CD14-positive monocyte (primary cell): ENCODE results near the gene TEKTIP1. TPM values are rescaled to one million over a fixed set of nuclear protein-coding genes. Genes with fewer than 3 reads are reported as not detected.

Source experiments
- DNase-seq, 3 donors: peaks; one replicate each; pipeline ENCODE4 v3.0.0-alpha.2; 2011 to 2022
- H2AFZ ChIP-seq: 2 replicates; pipeline ENCODE4 v1.6.0; 2012; ENCODE audit warnings: mild to moderate bottlenecking, low read depth, low read length, inconsistent platforms; ENCODE audit not compliant: insufficient read depth, poor library complexity, severe bottlenecking
- H3K27ac ChIP-seq, 2 donors: 1 replicate in 1 of 2; 2 replicates in 1 of 2; pipeline ENCODE4 v1.5.1; 2012 to 2013; ENCODE audit warnings: low read length in 2 of 2, control low read depth in 1 of 2, inconsistent platforms in 1 of 2, low read depth in 1 of 2, mild to moderate bottlenecking in 1 of 2
- H3K27me3 ChIP-seq, 2 donors: one replicate each; pipeline versions ENCODE4 v1.6.0 to v1.6.1; 2011 to 2013; ENCODE audit warnings: low read length in 2 of 2; ENCODE audit not compliant: control insufficient read depth in 2 of 2, insufficient read depth in 2 of 2
- H3K36me3 ChIP-seq, 2 donors: replicated peaks in 1 of 2; 1 replicate in 1 of 2; 2 replicates in 1 of 2; pipeline versions ENCODE4 v1.5.1 to v1.6.1; 2012 to 2013; ENCODE audit warnings: low read length in 2 of 2, control low read depth in 1 of 2, inconsistent platforms in 1 of 2, mild to moderate bottlenecking in 1 of 2; ENCODE audit not compliant: insufficient read depth in 2 of 2, control insufficient read depth in 1 of 2
- H3K4me1 ChIP-seq, 2 donors: 1 replicate in 1 of 2; 2 replicates in 1 of 2; pipeline versions ENCODE4 v1.5.1 to v1.6.1; 2012 to 2013; ENCODE audit warnings: low read length in 2 of 2, control low read depth in 1 of 2, inconsistent platforms in 1 of 2, mild to moderate bottlenecking in 1 of 2, moderate library complexity in 1 of 2; ENCODE audit not compliant: insufficient read depth in 2 of 2, control insufficient read depth in 1 of 2
- H3K4me2 ChIP-seq: replicated peaks from 2 replicates; pipeline ENCODE3; 2012; ENCODE audit warnings: low read length, moderate library complexity, mild to moderate bottlenecking; ENCODE audit not compliant: poor library complexity, severe bottlenecking; ENCODE audit errors: extremely low read depth
- H3K4me3 ChIP-seq, 3 experiments: fragments of 200-600 bp in 1 of 3; sonication (generic) in 1 of 3; replicated peaks in 1 of 3; 1 replicate in 2 of 3; 2 replicates in 1 of 3; pipeline ENCODE4 v1.5.1; 2011 to 2013; ENCODE audit warnings: low read length in 3 of 3, mild to moderate bottlenecking in 3 of 3, control low read depth in 2 of 3, low read depth in 2 of 3, inconsistent platforms in 1 of 3, moderate library complexity in 1 of 3
- H3K79me2 ChIP-seq: 2 replicates; pipeline ENCODE4 v1.6.0; 2012; ENCODE audit warnings: mild to moderate bottlenecking, control low read depth, inconsistent platforms, low read length, moderate library complexity; ENCODE audit not compliant: insufficient read depth
- H3K9ac ChIP-seq: 2 replicates; pipeline ENCODE4 v1.6.0; 2017; ENCODE audit warnings: low read length, mild to moderate bottlenecking; ENCODE audit not compliant: insufficient read depth, poor library complexity, severe bottlenecking
- H3K9me3 ChIP-seq, 2 donors: replicated peaks in 1 of 2; 1 replicate in 1 of 2; 2 replicates in 1 of 2; pipeline versions ENCODE4 v1.5.1 to v1.6.1; 2012 to 2013; ENCODE audit warnings: low read length in 2 of 2, control low read depth in 1 of 2; ENCODE audit not compliant: control insufficient read depth in 1 of 2, insufficient read depth in 1 of 2
- H4K20me1 ChIP-seq: 2 replicates; pipeline ENCODE4 v1.6.0; 2012; ENCODE audit warnings: mild to moderate bottlenecking, low read length, control low read depth, moderate library complexity; ENCODE audit not compliant: insufficient read depth
- H3K27ac Mint-ChIP-seq, 7 donors: one replicate each; pipeline ENCODE4 v1.8.0; 2020; ENCODE audit warnings: mild to moderate bottlenecking in 7 of 7, mixed read lengths in 7 of 7, moderate library complexity in 6 of 7, inconsistent platforms in 2 of 7
- H3K27me3 Mint-ChIP-seq, 3 donors: one replicate each; pipeline ENCODE4 v1.8.0; 2021 to 2022; ENCODE audit warnings: low read depth in 3 of 3, mild to moderate bottlenecking in 3 of 3, mixed read lengths in 3 of 3, moderate library complexity in 3 of 3, inconsistent platforms in 1 of 3
- H3K36me3 Mint-ChIP-seq, 2 donors: one replicate each; pipeline ENCODE4 v1.8.0; 2020; ENCODE audit warnings: mixed read lengths in 2 of 2, inconsistent platforms in 1 of 2, mild to moderate bottlenecking in 1 of 2
- H3K4me1 Mint-ChIP-seq: one replicate; pipeline ENCODE4 v1.8.0; 2020; ENCODE audit warnings: mild to moderate bottlenecking, mixed read lengths
- H3K4me3 Mint-ChIP-seq, 2 donors: one replicate each; pipeline ENCODE4 v1.8.0; 2020; ENCODE audit warnings: mild to moderate bottlenecking in 2 of 2, mixed read lengths in 2 of 2, moderate library complexity in 1 of 2
- H3K9me3 Mint-ChIP-seq, 7 donors: one replicate each; pipeline ENCODE4 v1.8.0; 2020 to 2022; ENCODE audit warnings: mixed read lengths in 7 of 7, mild to moderate bottlenecking in 6 of 7, moderate library complexity in 6 of 7, inconsistent platforms in 2 of 7
- CTCF ChIP-seq: fragments of 200-600 bp; IDR thresholded peaks from one replicate; pipeline ENCODE4 v1.8.0; 2022; ENCODE audit warnings: antibody characterized with exemption, mild to moderate bottlenecking
- WGBS: methylation state at CpG from one replicate; pipeline ENCODE4 v1.1.5; 2013; ENCODE audit warnings: missing lambda C conversion rate; ENCODE audit not compliant: insufficient coverage; 5-methylcytosine and 5-hydroxymethylcytosine counted together
- intact Hi-C, 2 donors: fragments of 100-400 bp; cut with micrococcal nuclease; formaldehyde crosslinking; loops; one replicate each; pipeline versions ENCODE4 v1.15.0 to v1.15.1; 2023
- polyA plus RNA-seq, 3 donors: library from polyadenylated mRNA; depleted of rRNA in 1 of 3; unstranded in 2 of 3; stranded (reverse) in 1 of 3; fragments of 300-500 nt in 2 of 3; fragments of >200 nt in 1 of 3; fragmentation: Illumina TruSeq in 2 of 3; gene quantifications; 1 replicate in 2 of 3; 2 replicates in 1 of 3; pipeline ENCODE4 v1.2.3, GENCODE V29; 2012 to 2021

The TEKTIP1 gene
- polyA plus RNA-seq, 3 donors: 1.8 TPM; not detected in 2

GRCh38 chr19:3526507-3527237 lies 12.3 kb upstream of the TEKTIP1 start:
- intact Hi-C loops: no loop called here
- peaks cover 23% of the 10 kb centered on the region for H3K79me2 ChIP-seq
- peaks cover 72 to 83% of the 10 kb centered on the region in 2 donors for H3K36me3 ChIP-seq
- H3K4me3 ChIP-seq: no peak overlapping the region
- H3K4me1 ChIP-seq: no peaks in the 10 kb centered on the region
- Mint-ChIP-seq H3K9me3 (peaks cover 0 to 2% (median 0%) of the 10 kb centered on the region in 7 donors), H3K27me3 (peaks cover 0 to 1% (median 0%) of the 10 kb centered on the region in 3 donors), H3K36me3 (peaks cover 31 to 44% of the 10 kb centered on the region in 2 donors), H3K27ac (peak overlapping the region in 3 of 7 donors; percentile 21 to 35 (median 25)), H3K4me1 (no peaks in the 10 kb centered on the region), H3K4me3 (no peak overlapping the region)
- no peak for TF ChIP-seq CTCF
- no peak overlapping the region for H3K27ac ChIP-seq
- no peaks in the 10 kb centered on the region for H3K9me3 ChIP-seq
- DNase-seq: no peak
- no peak overlapping the region for H3K9ac ChIP-seq
- no peak overlapping the region for H3K4me2 ChIP-seq
- H4K20me1 ChIP-seq: peaks cover 43% of the 10 kb centered on the region
- H3K27me3 ChIP-seq: no peaks in the 10 kb centered on the region
- H2AFZ ChIP-seq: no peak overlapping the region
- WGBS: 99% methylated on average over 25 of the region's 28 CpGs

GRCh38 chr19:3527238-3527910 lies 11.6 kb upstream of the TEKTIP1 start:
- no peaks in the 10 kb centered on the region for H3K4me1 Mint-ChIP-seq
- peak overlapping the region in 1 of 7 donors; percentile 35 for H3K27ac Mint-ChIP-seq
- H3K36me3 ChIP-seq: peaks cover 73 to 83% of the 10 kb centered on the region in 2 donors
- no peak overlapping the region for H3K4me2 ChIP-seq
- no peak for TF ChIP-seq CTCF
- no peaks in the 10 kb centered on the region for H3K4me1 ChIP-seq
- no peak overlapping the region for H3K4me3 ChIP-seq
- no peaks in the 10 kb centered on the region for H3K9me3 Mint-ChIP-seq
- intact Hi-C loops: no loop called here
- H2AFZ ChIP-seq: no peak overlapping the region
- H3K27me3 Mint-ChIP-seq: peaks cover 0 to 1% (median 0%) of the 10 kb centered on the region in 3 donors
- peaks cover 16% of the 10 kb centered on the region for H3K79me2 ChIP-seq
- H3K36me3 Mint-ChIP-seq: peaks cover 29 to 40% of the 10 kb centered on the region in 2 donors
- DNase-seq: no peak
- H4K20me1 ChIP-seq: peaks cover 36% of the 10 kb centered on the region
- H3K4me3 Mint-ChIP-seq: no peak overlapping the region
- no peak overlapping the region for H3K9ac ChIP-seq
- H3K9me3 ChIP-seq: no peaks in the 10 kb centered on the region
- no peak overlapping the region for H3K27ac ChIP-seq
- no peaks in the 10 kb centered on the region for H3K27me3 ChIP-seq
- over 99% methylated on average over 20 of the region's 21 CpGs for WGBS
